Karpas-422 (cell line): Measurements from ENCODE around the gene BTAF1. TPM values are rescaled to one million over a fixed set of nuclear protein-coding genes. Genes with fewer than 3 reads are reported as not detected.

ENCODE experiments used
- DNase-seq: peaks from one replicate; pipeline ENCODE4 v3.0.0-alpha.2; 2015
- H2AFZ ChIP-seq: fragments of 200-600 bp; sonication (generic); 2 replicates; pipeline ENCODE4 v1.6.1; 2014; ENCODE audit warnings: antibody characterized with exemption, low read length, mixed read lengths
- H3K27ac ChIP-seq: fragments of 200-600 bp; sonication (generic); 2 replicates; pipeline ENCODE4 v1.5.1; 2014; ENCODE audit warnings: mild to moderate bottlenecking, low read length, moderate library complexity
- H3K27me3 ChIP-seq: fragments of 200-600 bp; sonication (generic); 2 replicates; pipeline ENCODE4 v1.6.1; 2014; ENCODE audit warnings: low read length, mixed read lengths
- H3K36me3 ChIP-seq: fragments of 200-600 bp; sonication (generic); 2 replicates; pipeline ENCODE4 v1.6.1; 2014; ENCODE audit warnings: low read length, mixed read lengths; ENCODE audit not compliant: insufficient read depth
- H3K4me1 ChIP-seq: fragments of 200-600 bp; sonication (generic); 2 replicates; pipeline ENCODE4 v1.6.1; 2014; ENCODE audit warnings: mild to moderate bottlenecking, low read length, mixed read lengths
- H3K4me2 ChIP-seq: fragments of 200-600 bp; sonication (generic); 2 replicates; pipeline ENCODE4 v1.6.1; 2014; ENCODE audit warnings: low read length, low read depth, mild to moderate bottlenecking; ENCODE audit not compliant: poor library complexity, severe bottlenecking
- H3K4me3 ChIP-seq: fragments of 200-600 bp; sonication (generic); 2 replicates; pipeline ENCODE4 v1.5.1; 2014; ENCODE audit warnings: mild to moderate bottlenecking, antibody characterized with exemption, low read length, mixed read lengths
- H3K79me2 ChIP-seq: fragments of 200-600 bp; sonication (generic); 2 replicates; pipeline ENCODE4 v1.6.1; 2014; ENCODE audit warnings: mild to moderate bottlenecking, low read length, mixed read lengths
- H3K9ac ChIP-seq: fragments of 200-600 bp; sonication (generic); 2 replicates; pipeline ENCODE4 v1.6.0; 2014; ENCODE audit warnings: low read length
- H3K9me2 ChIP-seq: fragments of 200-600 bp; sonication (generic), shearing (Covaris generic); replicated peaks from 2 replicates; pipeline ENCODE4 v1.6.0; 2014; ENCODE audit warnings: mild to moderate bottlenecking, low read length, moderate library complexity; ENCODE audit not compliant: insufficient read depth
- H3K9me3 ChIP-seq: fragments of 300-700, 200-600 bp; sonication (generic); 2 replicates; pipeline ENCODE4 v1.6.1; 2014; ENCODE audit warnings: low read length, mixed read lengths
- H4K20me1 ChIP-seq: fragments of 200-600 bp; sonication (generic); 2 replicates; pipeline ENCODE4 v1.6.1; 2014; ENCODE audit warnings: mild to moderate bottlenecking, antibody characterized with exemption, low read length, low read depth; ENCODE audit not compliant: insufficient read depth
- total RNA-seq: library from RNA; depleted of rRNA; stranded (reverse); fragments of >200 nt; shearing (Covaris generic); gene quantifications from 2 replicates; pipeline ENCODE4 v1.2.3, GENCODE V29; 2014; ENCODE audit warnings: low replicate concordance

BTAF1 gene
- total RNA-seq, 1 experiment from 2014 or later: 65.7 TPM

DNA sequence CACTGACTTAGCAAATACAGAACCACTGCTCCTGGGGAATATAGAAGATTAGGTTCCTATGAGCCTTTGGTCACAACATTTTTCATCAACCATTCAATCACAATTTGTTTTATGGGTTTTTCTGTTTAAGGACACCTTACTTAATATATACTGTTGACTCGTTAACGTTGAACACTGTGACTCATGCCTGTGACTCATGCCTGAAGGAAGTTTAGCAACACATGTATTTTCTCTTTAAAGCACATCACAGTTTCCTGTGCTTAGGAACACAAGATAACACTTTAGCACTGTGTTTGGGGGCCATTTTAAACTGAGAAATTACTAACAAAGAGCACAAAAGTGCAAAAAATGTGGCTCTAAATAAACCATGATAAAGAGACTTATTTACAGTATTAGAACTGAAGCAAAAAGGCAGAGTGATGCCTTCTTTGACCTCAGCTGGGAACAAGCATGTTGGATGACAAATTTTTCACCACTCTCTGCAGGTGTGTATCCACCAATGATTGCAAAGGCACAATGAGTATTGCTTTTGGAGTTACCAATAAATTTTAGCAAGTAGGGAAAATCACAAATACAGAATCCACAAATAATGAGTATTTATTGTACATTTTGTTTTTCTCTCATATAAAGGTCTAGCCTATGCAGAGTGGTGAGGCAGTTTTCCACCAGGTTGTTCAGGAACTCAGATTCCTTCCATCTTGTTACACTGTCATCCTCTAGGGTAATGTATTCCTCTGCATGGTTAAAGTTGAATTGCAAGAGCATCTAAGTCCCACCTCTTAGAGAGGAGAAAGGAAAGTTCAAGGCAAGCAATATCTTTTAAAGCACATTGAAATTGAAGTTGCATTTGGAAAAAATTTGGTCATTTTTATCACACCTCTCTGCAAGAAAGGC, 21.5 kb upstream of the BTAF1 start:
- Histone ChIP-seq H3K36me3 (no peaks in the 10 kb centered on the region), H3K27me3 (no peaks in the 10 kb centered on the region), H4K20me1 (no peaks in the 10 kb centered on the region), H3K79me2 (no peaks in the 10 kb centered on the region), H3K4me2 (no peak overlapping the region), H3K27ac (no peak overlapping the region), H3K4me3 (no peak overlapping the region), H3K9me3 (no peaks in the 10 kb centered on the region), H2AFZ (no peak overlapping the region), H3K9ac (no peak overlapping the region), H3K9me2 (no peaks in the 10 kb centered on the region), H3K4me1 (no peaks in the 10 kb centered on the region)
- no peak for DNase-seq

DNA sequence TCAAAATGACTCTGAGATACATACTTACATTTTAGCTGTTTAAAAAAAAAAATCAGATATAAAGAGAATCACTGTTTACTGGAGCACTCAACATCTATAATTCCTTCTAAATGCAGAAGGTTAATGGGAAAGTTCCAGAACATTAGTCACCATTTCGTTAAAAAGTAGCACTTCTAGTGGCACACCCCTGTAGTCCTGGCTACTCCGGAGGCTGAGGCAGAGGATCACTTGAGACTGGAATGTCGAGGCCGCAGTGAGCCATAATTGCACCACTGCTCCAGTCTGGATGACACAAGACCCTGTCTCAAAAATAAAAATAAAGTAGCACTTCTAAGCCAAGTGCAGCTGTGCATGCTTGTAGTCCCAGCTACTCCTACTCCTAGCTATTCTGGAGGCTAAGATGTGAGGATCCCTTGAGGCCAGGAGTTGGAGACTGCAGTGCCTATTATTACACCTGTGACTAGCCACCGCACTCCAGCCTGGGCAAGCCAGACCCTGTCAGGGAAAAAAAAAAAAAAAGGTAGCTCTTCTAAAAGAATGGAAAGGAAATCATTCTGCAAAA, 16.5 kb upstream of the BTAF1 start:
- Histone ChIP-seq H3K4me2 (peak overlapping the region; percentile 79), H3K4me3 (no peak overlapping the region), H3K36me3 (no peaks in the 10 kb centered on the region), H4K20me1 (no peaks in the 10 kb centered on the region), H3K9me3 (no peaks in the 10 kb centered on the region), H3K4me1 (peaks cover 14% of the 10 kb centered on the region), H3K79me2 (no peaks in the 10 kb centered on the region), H3K27ac (no peak overlapping the region), H2AFZ (no peak overlapping the region), H3K27me3 (no peaks in the 10 kb centered on the region), H3K9ac (no peak overlapping the region), H3K9me2 (no peaks in the 10 kb centered on the region)
- DNase-seq: no peak

DNA sequence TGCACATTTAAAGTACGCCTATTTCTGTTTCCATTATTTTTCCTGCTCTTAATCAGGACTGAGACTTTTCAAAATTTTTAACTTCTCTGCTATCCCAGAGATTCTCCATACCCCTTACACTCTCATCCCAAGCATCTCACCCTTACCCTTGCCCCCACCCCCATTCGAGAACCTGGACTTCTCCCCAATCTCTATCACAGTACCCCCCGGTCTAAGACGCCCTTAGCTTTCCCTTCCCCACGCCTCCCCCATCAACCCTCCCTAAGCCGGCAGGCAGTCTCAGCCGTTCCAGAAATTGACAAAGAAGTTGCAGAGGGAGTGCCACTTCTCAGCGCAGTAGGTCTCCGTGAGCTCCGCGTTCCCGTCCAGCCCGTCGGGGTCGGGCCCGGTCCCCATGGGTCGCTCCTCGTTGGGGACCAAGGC, 15.6 kb upstream of the BTAF1 start:
- no peaks in the 10 kb centered on the region for H3K79me2 ChIP-seq
- no peak for DNase-seq
- H3K9me2 ChIP-seq: no peaks in the 10 kb centered on the region
- peak overlapping the region; percentile 71; the same call in 1 of the 2 replicates for H2AFZ ChIP-seq
- H3K4me1 ChIP-seq: peaks cover 14% of the 10 kb centered on the region
- peak overlapping the region; percentile 75 for H3K4me3 ChIP-seq
- H3K9ac ChIP-seq: peak overlapping the region; percentile 73
- no peaks in the 10 kb centered on the region for H3K9me3 ChIP-seq
- no peaks in the 10 kb centered on the region for H3K27me3 ChIP-seq
- no peaks in the 10 kb centered on the region for H4K20me1 ChIP-seq
- peak overlapping the region; percentile 79 for H3K4me2 ChIP-seq
- H3K36me3 ChIP-seq: no peaks in the 10 kb centered on the region
- H3K27ac ChIP-seq: no peak overlapping the region

DNA sequence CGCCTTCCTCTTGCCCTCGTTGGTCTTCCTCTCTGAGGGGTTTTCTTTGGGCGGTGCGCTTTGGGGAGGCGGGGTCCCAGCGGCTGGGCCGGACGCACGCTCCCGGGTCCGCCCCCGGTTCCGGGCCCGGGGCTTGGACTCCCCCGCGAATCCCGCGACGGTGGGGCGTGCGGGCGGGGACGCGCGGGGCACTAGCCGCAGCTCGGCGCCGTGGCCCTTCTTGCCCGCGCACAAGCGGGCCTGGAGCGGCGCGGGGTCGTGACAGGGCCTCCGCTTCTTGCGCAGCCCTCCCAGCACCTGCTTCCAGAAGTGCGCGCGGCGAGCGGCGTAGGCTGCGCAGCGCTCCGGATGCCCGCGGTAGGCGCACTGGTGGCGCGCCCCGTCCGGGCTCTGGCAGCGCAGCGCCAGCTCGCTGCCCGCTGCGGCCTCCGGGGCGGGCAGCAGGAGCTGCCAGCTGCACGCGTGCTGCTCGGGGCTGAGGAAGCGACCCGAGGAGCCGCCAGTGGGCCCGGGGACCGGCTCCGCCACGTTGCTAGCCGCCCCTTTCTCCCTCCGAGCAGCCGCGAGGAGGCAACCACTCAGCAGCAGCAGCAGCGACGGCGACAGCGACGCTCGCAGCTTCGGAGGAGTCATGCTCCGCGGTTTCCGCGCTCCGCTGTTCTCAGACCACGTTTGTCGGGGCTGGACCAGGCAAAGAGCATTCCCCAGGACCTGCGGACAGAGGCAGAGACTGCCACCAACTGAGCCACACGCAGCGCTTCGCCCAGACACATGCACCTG, 15.0 kb upstream of the BTAF1 start:
- Histone ChIP-seq H3K36me3 (no peaks in the 10 kb centered on the region), H3K9me3 (no peaks in the 10 kb centered on the region), H3K4me3 (peak overlapping the region; percentile 75), H3K4me2 (peak overlapping the region; percentile 79), H3K9me2 (no peaks in the 10 kb centered on the region), H3K4me1 (peaks cover 14% of the 10 kb centered on the region), H4K20me1 (no peaks in the 10 kb centered on the region), H3K27me3 (no peaks in the 10 kb centered on the region), H3K79me2 (no peaks in the 10 kb centered on the region), H3K27ac (no peak overlapping the region), H2AFZ (peak overlapping the region; percentile 91), H3K9ac (peak overlapping the region; percentile 73)
- DNase-seq: peak; percentile 86

DNA sequence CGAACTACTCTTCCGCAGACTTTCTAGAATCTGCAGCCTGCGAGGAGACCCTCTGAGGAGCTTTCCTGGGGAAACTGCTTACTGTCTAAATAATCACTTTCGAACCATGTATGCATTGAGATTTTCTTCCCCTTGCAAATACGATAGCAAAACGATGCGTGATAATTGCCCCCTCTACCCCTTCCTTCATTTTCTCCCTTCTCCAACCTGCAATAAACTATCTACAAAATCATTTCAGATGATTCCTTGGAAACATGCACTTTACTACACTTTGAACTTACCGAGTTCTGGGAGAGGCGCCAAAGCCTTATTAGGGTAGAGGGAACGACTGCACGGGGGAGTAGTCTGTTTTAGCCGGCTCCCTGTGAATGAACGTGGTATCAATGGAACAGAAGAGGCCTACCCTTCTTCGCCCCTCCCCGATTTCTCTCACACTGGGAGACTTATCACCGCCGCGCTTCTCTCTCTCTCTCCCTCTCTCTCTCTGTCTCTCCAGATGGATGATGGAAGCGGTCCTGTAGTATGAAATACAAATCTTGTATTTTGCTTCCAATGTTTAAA, 14.4 kb upstream of the BTAF1 start, which contains the start of gene FGFBP3:
TSS of gene FGFBP3 (minus strand) at position 370 of the 561 bp plus-strand sequence. CDS start 517 bp downstream, outside the sequence.
- Histone ChIP-seq H3K27ac (no peak within 1 kb of the TSS), H4K20me1 (no peaks in the 10 kb centered on the region), H3K9ac (peak within 1 kb of the TSS; percentile 73), H3K36me3 (no peaks in the 10 kb centered on the region), H3K27me3 (no peaks in the 10 kb centered on the region), H3K9me3 (no peaks in the 10 kb centered on the region), H3K79me2 (no peaks in the 10 kb centered on the region), H3K4me1 (peaks cover 14% of the 10 kb centered on the region), H3K4me3 (peak within 1 kb of the TSS; percentile 75), H3K9me2 (no peaks in the 10 kb centered on the region), H2AFZ (peak within 1 kb of the TSS; percentile 91), H3K4me2 (peak within 1 kb of the TSS; percentile 79)
- peak; percentile 61 for DNase-seq

DNA sequence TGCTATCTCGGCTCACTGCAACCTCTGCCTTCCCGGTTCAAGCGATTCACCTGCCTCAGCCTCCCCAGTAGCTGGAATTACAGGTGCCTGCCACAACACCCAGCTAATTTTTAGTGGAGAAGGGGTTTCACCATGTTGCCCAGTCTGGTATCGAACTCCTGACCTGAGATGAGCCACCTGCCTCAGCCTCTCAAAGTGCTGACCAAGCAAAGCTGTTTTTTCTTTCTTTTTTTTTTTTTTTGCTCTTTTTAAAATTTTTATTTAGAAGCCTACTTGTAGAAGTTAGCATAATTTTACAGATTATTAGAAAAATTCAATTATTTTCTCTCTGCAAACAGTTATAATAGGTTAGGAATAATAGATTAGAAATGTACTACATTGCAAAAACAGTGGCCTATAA, 13.1 kb upstream of the BTAF1 start:
- Histone ChIP-seq H3K27ac (no peak overlapping the region), H3K9ac (no peak overlapping the region), H4K20me1 (no peaks in the 10 kb centered on the region), H3K27me3 (no peaks in the 10 kb centered on the region), H3K9me2 (no peaks in the 10 kb centered on the region), H3K4me1 (peaks cover 14% of the 10 kb centered on the region), H2AFZ (no peak overlapping the region), H3K4me3 (no peak overlapping the region), H3K9me3 (no peaks in the 10 kb centered on the region), H3K79me2 (no peaks in the 10 kb centered on the region), H3K36me3 (no peaks in the 10 kb centered on the region), H3K4me2 (no peak overlapping the region)
- no peak for DNase-seq

DNA sequence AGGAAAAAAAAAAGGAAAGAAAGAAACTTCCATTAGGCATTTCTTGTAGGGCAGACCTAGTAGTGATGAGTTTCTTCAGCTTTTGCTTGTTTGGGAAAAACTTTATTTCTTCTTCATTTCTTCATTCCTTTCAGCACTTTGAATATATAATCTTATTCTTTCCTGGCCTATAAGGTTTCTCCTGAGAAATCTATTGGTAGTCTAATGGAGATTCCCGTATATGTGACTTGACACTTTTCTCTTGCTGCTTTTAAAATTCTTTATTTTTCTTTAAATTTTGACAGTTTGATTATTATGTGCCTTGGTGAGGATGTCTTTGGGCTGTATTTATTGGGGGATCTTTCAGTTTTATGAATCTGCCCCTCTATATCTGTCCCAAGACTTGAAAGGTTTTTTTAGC, 3.9 kb upstream of the BTAF1 start:
- H3K27ac ChIP-seq: no peak overlapping the region
- H3K27me3 ChIP-seq: no peaks in the 10 kb centered on the region
- no peak overlapping the region for H2AFZ ChIP-seq
- no peak overlapping the region for H3K9ac ChIP-seq
- no peaks in the 10 kb centered on the region for H3K9me3 ChIP-seq
- no peaks in the 10 kb centered on the region for H4K20me1 ChIP-seq
- H3K79me2 ChIP-seq: peaks cover 14% of the 10 kb centered on the region
- DNase-seq: no peak
- H3K4me3 ChIP-seq: no peak overlapping the region
- H3K4me2 ChIP-seq: no peak overlapping the region
- H3K9me2 ChIP-seq: no peaks in the 10 kb centered on the region
- H3K36me3 ChIP-seq: no peaks in the 10 kb centered on the region
- peaks cover 9% of the 10 kb centered on the region for H3K4me1 ChIP-seq
